Smooth muscle cell (in vitro differentiated cells): ENCODE measurements around the gene KRT26. TPM values are rescaled to one million over a fixed set of nuclear protein-coding genes. Genes with fewer than 3 reads are reported as not detected.

Source experiments
- DNase-seq: peaks from one replicate; lab custom pipeline; 2025; ENCODE audit not compliant: unreplicated experiment; lab: John Stamatoyannopoulos, UW
- H2AFZ ChIP-seq: fragments of 200-600 bp; sonication (generic); 2 replicates; pipeline ENCODE4 v1.6.0; 2016; ENCODE audit warnings: antibody characterized with exemption, low read depth, mild to moderate bottlenecking
- H3F3A ChIP-seq: fragments of 200-600 bp; sonication (generic); 2 replicates; pipeline ENCODE4 v1.6.0; 2017; ENCODE audit warnings: antibody characterized with exemption, low read depth
- H3K27ac ChIP-seq: fragments of 200-600 bp; sonication (generic); 2 replicates; pipeline ENCODE4 v1.5.1; 2016; ENCODE audit warnings: low read depth, mild to moderate bottlenecking
- H3K27me3 ChIP-seq: fragments of 200-600 bp; sonication (generic); 2 replicates; pipeline ENCODE4 v1.6.1; 2016; ENCODE audit warnings: low read depth, mild to moderate bottlenecking
- H3K36me3 ChIP-seq: fragments of 200-600 bp; sonication (generic); 2 replicates; pipeline ENCODE4 v1.5.1; 2016; ENCODE audit warnings: low read depth
- H3K4me1 ChIP-seq: fragments of 200-600 bp; sonication (generic); 2 replicates; pipeline ENCODE4 v1.5.1; 2016; ENCODE audit warnings: low read depth
- H3K4me2 ChIP-seq: fragments of 200-600 bp; sonication (generic); 2 replicates; pipeline ENCODE4 v1.6.0; 2016; ENCODE audit warnings: mild to moderate bottlenecking
- H3K4me3 ChIP-seq: fragments of 200-600 bp; sonication (generic); 2 replicates; pipeline ENCODE4 v1.5.1; 2016; ENCODE audit warnings: mild to moderate bottlenecking
- H3K79me2 ChIP-seq: fragments of 200-600 bp; sonication (generic); 2 replicates; pipeline ENCODE4 v1.6.0; 2016; ENCODE audit warnings: low read depth, mild to moderate bottlenecking
- H3K9ac ChIP-seq: fragments of 200-600 bp; sonication (generic); 2 replicates; pipeline ENCODE4 v1.6.0; 2016; ENCODE audit warnings: low read depth
- H3K9me3 ChIP-seq: fragments of 200-600 bp; sonication (generic); replicated peaks from 2 replicates; pipeline ENCODE4 v1.5.1; 2016; ENCODE audit warnings: low read depth
- H4K20me1 ChIP-seq: fragments of 200-600 bp; sonication (generic); 2 replicates; pipeline ENCODE4 v1.6.0; 2016; ENCODE audit warnings: low read depth
- WGBS: methylation state at CpG from one replicate; pipeline ENCODE4 v1.1.7; 2016; ENCODE audit warnings: low lambda C conversion rate; 5-methylcytosine and 5-hydroxymethylcytosine counted together
- polyA plus RNA-seq: library from polyadenylated mRNA; unstranded; fragments of >200 nt; fragmentation: Nextera tagmentation; extraction: Ambion mirVana; gene quantifications from 2 replicates; pipeline ENCODE4 v1.2.1, GENCODE V29; 2016
- total RNA-seq: library from RNA; depleted of rRNA; stranded (reverse); fragments of >200 nt; gene quantifications from 2 replicates; pipeline ENCODE4 v1.2.3, GENCODE V29; 2014
- TF ChIP-seq, protein P1 (sequence below): fragments of 200-600 bp; sonication (generic); IDR thresholded peaks from 2 replicates; pipeline ENCODE4 v1.5.1; 2017; ENCODE audit warnings: borderline replicate concordance, mild to moderate bottlenecking, antibody characterized with exemption; ENCODE audit not compliant: insufficient read depth, poor library complexity, severe bottlenecking

KRT26 gene
- total and polyA plus RNA-seq, 2 experiments from 2014 or later: not detected

DNA sequence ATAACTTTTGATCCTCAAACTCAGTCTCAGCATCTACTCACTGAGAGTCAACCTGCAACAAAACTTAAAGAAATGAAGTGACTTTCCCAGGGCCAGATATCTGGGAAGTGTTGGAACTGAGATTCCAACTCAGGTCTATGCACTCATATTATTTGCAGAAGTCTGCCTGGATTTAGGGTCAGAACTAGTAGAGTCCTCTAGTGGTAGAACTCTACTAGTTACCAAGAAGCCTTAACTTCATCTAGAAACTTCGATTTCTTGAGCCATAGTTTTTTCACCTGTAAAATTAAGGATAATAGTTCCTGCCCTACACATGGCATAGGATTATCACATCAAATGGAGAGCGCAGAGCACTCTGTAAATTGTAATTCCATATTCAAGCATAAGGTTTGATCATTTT is 45.1 kb downstream of the KRT26 start:
- TF ChIP-seq, protein P1, sequence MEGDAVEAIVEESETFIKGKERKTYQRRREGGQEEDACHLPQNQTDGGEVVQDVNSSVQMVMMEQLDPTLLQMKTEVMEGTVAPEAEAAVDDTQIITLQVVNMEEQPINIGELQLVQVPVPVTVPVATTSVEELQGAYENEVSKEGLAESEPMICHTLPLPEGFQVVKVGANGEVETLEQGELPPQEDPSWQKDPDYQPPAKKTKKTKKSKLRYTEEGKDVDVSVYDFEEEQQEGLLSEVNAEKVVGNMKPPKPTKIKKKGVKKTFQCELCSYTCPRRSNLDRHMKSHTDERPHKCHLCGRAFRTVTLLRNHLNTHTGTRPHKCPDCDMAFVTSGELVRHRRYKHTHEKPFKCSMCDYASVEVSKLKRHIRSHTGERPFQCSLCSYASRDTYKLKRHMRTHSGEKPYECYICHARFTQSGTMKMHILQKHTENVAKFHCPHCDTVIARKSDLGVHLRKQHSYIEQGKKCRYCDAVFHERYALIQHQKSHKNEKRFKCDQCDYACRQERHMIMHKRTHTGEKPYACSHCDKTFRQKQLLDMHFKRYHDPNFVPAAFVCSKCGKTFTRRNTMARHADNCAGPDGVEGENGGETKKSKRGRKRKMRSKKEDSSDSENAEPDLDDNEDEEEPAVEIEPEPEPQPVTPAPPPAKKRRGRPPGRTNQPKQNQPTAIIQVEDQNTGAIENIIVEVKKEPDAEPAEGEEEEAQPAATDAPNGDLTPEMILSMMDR: peak; percentile 18
- H3K4me1 ChIP-seq: no peaks in the 10 kb centered on the region
- no peak overlapping the region for H3K9ac ChIP-seq
- H3K27ac ChIP-seq: no peak overlapping the region
- no peak overlapping the region for H2AFZ ChIP-seq
- no peak overlapping the region for H3K4me2 ChIP-seq
- no peaks in the 10 kb centered on the region for H3K79me2 ChIP-seq
- no peaks in the 10 kb centered on the region for H3F3A ChIP-seq
- no peak for DNase-seq
- no peaks in the 10 kb centered on the region for H4K20me1 ChIP-seq
- WGBS: 72% methylated on average over 2 of the region's 2 CpGs
- peaks cover 25% of the 10 kb centered on the region for H3K27me3 ChIP-seq
- no peaks in the 10 kb centered on the region for H3K9me3 ChIP-seq
- no peaks in the 10 kb centered on the region for H3K36me3 ChIP-seq
- H3K4me3 ChIP-seq: no peak overlapping the region

DNA sequence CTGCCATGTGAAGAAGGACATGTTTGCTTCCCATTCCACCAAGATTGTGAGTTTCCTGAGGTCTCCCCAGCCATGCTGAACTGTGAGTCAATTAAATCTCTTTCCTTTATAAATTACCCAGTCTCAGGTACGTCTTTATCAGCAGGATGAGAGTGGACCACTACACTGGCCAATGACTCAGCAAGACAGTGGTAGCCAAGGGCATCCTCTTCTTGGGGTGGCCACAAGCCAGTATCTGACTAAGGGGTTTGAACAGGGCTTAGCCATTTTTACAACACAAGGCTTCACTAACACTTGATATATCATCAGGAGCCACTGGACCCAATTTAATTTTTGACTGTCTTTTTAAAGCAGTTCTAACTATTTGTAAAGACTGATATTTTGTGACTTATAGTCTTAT is 47.3 kb downstream of the KRT26 start:
- H3K4me1 ChIP-seq: no peaks in the 10 kb centered on the region
- WGBS: 83% methylated on average over 1 of the region's 1 CpG

DNA sequence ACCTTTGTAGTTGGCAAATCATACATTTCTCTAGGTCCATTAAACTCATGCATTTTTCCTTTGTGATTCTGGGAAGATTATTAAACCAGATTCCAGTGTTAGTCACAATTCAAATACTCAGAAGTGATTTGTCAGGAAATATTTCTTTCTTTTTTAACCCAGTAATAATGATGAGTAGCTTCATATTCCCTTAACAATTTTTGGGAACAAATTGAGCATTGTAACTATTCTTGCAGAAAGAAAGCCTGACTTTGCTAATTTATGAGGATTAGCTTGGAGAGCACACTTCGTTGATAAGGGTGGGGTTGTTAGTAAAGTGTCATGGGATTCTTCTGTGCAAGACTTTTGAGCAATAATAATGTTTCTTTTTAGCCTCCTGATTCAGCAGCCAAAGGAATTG is 49.8 kb downstream of the KRT26 start:
- Histone ChIP-seq H3K9ac (no peak overlapping the region), H3K79me2 (no peaks in the 10 kb centered on the region), H3K27me3 (peaks cover 11% of the 10 kb centered on the region), H2AFZ (no peak overlapping the region), H3K4me2 (no peak overlapping the region), H3K4me1 (no peaks in the 10 kb centered on the region), H3K4me3 (no peak overlapping the region), H4K20me1 (no peaks in the 10 kb centered on the region), H3K9me3 (no peaks in the 10 kb centered on the region), H3F3A (no peaks in the 10 kb centered on the region), H3K36me3 (no peaks in the 10 kb centered on the region), H3K27ac (no peak overlapping the region)
- 86% methylated on average over 1 of the region's 1 CpG for WGBS
- DNase-seq: no peak
- TF ChIP-seq, protein P1: no peak

More for the DNA sequence above, 47.3 kb downstream of the KRT26 start:
- no peak overlapping the region for H3K4me3 ChIP-seq
- H3K79me2 ChIP-seq: no peaks in the 10 kb centered on the region
- TF ChIP-seq, protein P1: no peak
- no peaks in the 10 kb centered on the region for H3K36me3 ChIP-seq
- H3K9ac ChIP-seq: no peak overlapping the region
- H2AFZ ChIP-seq: no peak overlapping the region
- no peaks in the 10 kb centered on the region for H4K20me1 ChIP-seq
- H3K27ac ChIP-seq: no peak overlapping the region
- H3K27me3 ChIP-seq: peaks cover 6% of the 10 kb centered on the region
- no peak overlapping the region for H3K4me2 ChIP-seq
- no peaks in the 10 kb centered on the region for H3F3A ChIP-seq
- H3K9me3 ChIP-seq: no peaks in the 10 kb centered on the region
- DNase-seq: no peak

DNA sequence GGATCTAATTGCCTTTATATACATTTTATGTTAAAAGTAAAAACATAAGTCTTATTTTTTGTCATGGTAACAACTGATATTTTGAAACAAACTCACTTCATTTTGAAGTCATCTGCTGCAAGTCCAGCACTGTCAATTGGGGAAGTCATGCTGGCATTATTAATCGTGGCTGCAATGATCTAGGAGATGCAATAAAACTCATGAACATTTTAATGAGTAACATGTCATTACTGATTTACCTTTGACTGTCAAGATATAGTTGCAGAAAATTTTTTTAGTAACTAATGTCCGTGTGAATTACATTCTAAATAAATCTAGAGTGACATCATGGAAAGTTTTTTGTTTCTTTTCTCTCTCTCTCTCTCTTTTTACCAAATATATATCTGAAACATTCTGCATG is 51.1 kb downstream of the KRT26 start:
- no peak overlapping the region for H3K4me2 ChIP-seq
- WGBS: 76% methylated on average over 2 of the region's 2 CpGs
- H3K9ac ChIP-seq: no peak overlapping the region
- H4K20me1 ChIP-seq: no peaks in the 10 kb centered on the region
- H3K27me3 ChIP-seq: peaks cover 10% of the 10 kb centered on the region
- H3K79me2 ChIP-seq: no peaks in the 10 kb centered on the region
- no peaks in the 10 kb centered on the region for H3K4me1 ChIP-seq
- H3K9me3 ChIP-seq: no peaks in the 10 kb centered on the region
- TF ChIP-seq, protein P1: no peak
- no peaks in the 10 kb centered on the region for H3K36me3 ChIP-seq
- no peak overlapping the region for H3K4me3 ChIP-seq
- no peak for DNase-seq
- H3K27ac ChIP-seq: no peak overlapping the region
- H3F3A ChIP-seq: no peaks in the 10 kb centered on the region
- H2AFZ ChIP-seq: no peak overlapping the region
